GM19025 (cell line): ENCODE measurements around the gene BPIFB2.

Experiments used
- ATAC-seq: cut with Tn5 transposase; IDR thresholded peaks from one replicate; pipeline ENCODE4 v1.9.1; 2021; ENCODE audit warnings: mild to moderate bottlenecking, low read depth, moderate library complexity; ENCODE audit not compliant: unreplicated experiment

The BPIFB2 gene

DNA sequence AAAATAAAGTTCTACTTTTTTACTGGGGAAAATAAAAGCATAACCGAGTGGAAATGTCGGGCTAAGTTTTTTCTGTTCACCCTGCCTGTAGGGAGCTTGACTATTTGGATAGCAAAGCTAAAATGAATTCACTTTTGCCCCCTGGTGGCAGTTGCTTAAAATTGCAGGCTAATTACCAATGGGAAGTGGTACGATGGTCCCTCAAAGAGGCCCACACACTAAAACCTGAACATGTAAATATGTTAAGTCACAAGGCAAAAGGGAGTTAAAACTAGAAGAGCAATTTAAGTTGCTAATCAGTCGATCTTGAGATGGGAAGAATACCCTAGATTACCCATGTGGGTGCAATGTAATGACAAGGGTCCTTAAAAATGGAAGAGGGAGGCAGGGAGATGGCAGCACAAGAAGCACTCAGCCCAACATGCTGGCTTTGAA, 2.4 kb upstream of the BPIFB2 start:
- ATAC-seq = no peak

GRCh38 chr20:33005908-33006775, 1.4 kb upstream of the BPIFB2 start:
- no peak for ATAC-seq

DNA sequence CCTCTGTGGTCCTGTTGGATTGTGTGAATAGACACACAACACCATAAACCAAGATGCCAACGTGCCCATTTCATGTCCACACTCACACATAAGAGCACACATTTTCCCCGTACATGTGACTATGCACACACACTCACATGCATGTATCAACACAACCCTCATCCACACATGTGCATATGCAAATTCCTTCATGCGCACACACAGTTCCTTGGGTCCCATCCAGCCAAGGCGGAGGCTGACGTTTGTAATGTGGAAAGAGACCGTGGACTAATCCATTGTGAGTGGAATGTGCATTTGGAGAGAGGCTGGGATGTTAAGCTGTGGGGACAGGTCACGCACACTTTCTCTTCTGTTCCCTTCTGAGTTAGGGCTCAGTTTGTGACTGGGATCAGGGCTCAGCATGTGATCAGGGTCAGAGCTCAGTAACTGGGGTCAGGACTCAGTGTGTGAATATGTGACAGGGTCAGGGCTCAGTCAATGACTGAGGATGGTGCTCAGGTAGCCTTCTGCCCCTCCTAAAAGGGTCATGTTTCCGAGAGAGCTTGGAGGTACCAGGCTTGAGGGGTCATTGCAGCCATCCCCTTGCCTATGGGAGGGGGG, 628 bp upstream of the BPIFB2 start:
- ATAC-seq = no peak

DNA sequence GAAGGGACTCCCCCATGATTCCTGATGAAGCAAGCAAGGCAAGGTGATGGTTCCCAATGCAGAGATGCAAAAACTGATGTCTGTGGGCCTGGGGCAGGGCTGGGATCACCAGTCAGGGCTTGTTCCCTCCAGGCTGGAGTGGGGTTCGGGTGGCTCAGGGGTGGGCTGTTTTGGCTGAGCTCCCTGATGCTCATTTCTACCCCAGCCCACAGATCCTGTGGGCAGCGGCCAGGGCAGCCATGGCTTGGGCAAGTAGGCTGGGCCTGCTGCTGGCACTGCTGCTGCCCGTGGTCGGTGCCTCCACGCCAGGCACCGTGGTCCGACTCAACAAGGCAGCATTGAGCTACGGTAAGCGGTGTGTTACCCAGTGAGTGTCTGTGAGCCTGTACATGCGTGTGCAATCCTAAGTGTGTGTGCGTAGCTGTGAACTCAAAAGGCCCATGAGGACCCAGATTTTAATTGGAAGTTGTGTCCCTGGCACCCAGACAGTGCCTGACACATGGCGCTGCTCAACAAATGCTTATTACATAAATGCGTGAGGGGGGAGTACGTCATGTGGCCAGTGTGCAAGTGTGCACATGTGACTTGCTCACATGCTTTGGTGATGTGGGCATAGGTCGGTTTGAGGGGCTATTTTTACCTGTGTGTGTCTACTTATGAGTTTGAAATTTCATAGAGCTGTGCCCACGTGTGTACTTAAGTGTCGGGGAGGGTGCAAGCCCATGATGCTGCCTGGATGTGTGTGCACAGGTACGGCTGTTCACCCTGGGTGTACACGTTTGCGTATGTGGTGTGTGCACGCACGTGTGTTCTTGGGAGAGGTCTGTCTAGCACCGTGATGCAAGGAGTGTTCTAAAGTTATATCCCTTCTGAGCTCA, 1.1 kb downstream of the BPIFB2 start:
- ATAC-seq = no peak

DNA sequence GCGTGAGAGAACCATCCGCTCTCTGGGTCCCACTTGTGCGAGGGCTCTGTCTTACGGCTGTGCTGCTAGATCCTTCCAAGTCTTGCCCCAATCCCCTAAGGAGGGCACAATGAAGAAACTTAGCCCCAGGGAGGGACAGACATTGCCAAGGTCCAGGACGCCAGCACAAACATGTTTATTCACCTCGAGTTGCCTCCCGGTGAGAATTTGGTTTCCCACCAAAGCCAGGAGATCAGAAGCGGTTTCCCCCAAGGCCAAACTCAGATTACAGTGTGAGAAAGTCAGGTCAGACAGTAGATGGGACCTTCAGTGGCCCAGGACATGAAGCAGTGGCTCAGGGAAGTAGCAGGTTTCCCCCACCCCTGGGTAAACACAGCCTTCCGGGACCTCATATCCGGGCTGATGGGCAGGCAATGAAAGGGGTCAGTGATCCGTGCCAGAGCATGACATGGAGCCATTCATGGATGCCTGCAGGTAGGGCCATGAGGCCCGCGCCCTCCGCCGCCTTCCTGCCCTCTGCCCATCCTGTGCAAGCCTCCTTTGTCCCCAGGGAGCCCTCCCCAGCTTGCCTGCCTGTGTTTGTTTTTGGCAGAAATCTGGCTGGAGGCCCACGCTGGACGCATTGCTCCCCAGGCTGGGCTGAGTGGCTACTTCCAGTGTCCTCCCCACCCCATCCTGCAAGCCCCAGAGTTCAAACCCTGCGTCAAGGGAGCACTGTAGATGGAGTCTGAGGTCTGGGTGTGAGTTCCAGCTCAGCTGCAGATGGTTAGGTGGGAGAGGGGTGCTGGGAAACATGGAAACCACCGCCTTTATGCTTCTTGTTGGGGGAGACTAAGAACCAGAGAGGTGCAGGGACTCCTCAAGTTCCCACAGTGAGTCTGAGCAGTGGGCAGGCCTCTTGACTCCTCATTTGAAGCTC, 2.0 kb downstream of the BPIFB2 start:
- ATAC-seq = no peak

DNA sequence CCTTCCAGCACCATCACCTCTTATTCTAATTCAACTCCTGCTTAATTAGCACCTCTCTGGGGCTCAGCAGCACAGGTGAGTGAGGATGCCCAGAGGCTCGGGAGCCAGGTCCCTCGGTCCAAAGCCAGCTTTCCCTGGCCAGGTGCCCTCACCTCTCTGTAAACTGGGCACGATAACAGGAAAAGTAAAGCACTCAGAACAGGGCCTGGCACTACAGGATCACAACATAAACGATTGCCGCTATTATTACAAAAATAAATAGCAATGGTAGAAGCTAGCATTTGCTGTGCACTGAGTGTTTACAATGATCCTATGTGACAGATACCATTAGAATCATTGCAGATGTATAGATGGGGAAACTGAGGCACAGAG, 2.6 kb downstream of the BPIFB2 start:
- no peak for ATAC-seq

DNA sequence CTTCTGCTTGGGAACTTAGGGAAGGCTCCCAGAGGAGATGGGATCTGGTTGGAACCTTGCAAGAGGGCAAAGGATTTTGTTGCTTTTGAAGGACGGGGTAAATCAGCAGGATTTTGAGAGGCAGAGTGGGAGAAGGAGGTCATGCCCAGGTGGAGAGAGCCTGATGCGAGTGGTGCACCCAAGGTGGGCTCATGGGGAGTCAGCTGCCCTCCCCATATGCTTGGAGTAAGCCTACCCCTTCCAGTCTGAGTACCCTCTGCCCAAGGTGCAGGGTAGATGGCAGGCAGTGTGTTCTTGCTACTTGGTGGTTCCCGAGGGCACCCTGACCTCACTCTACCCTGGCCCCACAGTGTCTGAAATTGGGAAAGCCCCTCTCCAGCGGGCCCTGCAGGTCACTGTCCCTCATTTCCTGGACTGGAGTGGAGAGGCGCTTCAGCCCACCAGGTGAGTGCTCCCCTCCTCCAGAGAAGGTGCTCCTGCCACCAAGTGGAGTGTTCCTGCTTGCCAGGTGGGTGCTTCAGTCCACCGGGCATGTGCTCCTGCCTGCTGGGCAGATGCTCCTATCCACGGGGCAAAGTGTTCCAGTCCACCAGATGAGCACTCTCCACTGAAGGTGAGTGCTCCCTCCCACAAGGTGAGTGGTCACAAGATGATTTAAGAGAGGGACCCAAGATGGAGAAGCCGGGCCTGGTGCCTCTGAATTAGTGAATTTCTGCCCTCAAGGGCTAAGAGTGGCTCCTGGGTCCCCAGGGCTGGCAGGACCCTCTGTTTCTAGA, 3.4 kb downstream of the BPIFB2 start:
- ATAC-seq = no peak

DNA sequence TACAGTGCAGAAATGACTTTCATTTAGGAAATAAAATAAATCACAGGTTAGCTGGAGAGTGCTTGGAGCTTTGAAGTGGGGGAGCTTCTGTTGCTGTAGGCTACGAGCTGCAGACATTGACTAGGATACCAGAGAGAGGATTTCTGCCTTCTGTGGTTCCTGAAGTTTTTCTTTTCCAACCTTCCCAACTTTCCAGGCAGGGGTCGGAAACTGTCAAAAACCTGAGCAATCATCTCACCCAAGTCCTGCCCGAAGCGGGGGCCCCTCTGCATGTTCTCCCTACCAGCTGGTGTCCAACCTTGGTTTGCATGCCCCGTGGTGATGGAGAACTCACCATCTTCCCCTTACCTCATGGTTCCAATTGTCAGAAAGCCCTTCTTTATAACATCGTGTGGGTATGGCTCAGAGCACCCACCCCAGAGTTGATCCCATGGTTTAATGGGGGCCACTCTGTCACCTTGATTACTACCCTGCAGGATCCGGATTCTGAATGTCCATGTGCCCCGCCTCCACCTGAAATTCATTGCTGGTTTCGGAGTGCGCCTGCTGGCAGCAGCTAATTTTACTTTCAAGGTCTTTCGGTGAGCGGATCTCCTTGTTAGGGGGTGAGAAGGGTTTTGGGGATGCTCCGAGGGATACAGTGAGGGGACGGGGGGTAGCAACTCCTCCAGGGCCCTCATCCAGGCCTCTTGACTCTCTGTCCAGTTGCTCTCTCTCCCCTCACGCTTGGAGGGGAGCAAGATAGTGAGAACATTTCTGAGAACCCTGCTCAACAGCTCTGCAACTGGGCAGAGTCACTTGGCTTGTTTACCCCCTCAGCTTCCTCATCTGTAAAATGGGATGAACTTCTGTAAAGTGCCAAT, 5.1 kb downstream of the BPIFB2 start:
- ATAC-seq = no peak

GRCh38 chr20:33013701-33014326, 6.3 kb downstream of the BPIFB2 start:
- no peak for ATAC-seq

DNA sequence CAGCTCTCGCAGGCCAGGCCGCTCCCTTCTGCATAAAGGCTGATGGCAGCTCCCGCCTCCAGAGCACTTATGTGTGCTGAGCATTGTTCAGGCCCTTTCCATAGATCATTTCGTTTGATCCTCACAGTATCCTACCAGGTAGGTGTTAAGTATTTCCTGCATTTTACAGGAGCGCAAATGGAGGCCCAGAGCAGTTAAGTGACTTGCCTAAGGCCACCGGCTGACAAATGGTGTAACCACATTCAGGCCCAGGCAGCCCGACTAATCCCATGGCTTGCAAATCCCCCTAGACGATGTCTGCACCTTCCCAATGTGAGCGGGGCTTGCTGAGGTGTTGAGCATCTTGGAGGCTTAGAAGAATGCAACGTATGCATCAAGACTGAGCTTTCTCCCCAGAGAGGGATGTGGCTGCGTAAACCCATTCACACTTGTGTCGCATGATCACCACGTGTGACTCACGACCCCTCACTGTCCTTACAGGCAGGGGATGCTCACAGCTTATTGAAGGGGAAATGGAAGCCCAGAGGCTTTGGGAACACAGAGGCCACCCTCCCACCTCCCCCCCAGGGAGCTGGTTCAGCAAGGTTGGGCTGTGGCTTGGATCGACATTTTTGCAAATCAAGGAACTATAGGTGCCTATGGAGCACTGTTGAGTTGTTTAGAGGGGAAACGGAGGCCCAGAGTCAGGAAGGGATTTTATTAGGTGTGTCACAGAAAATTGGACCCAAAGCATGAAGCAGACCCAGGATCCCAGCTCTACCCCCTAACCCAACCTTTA, 7.0 kb downstream of the BPIFB2 start:
- no peak for ATAC-seq

DNA sequence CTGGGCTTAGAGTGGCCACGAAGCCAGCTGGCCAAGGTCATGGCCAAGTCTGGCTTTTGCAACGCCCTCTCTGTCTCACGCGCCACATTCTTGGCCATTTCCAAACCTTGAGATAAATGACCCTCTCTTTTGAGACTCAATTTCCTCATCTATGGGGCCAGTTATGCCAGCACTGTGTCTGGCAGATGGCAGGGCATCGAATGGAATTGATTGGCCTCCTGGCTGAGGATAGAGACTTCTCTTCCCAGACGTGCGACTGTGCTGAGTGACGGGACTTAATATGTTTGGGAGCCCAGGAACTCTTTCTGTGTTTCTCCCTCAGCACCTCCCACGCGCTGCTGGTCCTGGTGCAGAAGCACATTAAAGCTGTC, 7.6 kb downstream of the BPIFB2 start:
- ATAC-seq = no peak

- ATAC-seq = no peak
Observed at GRCh38 chr20:33015700-33016580, 8.4 kb downstream of the BPIFB2 start.

DNA sequence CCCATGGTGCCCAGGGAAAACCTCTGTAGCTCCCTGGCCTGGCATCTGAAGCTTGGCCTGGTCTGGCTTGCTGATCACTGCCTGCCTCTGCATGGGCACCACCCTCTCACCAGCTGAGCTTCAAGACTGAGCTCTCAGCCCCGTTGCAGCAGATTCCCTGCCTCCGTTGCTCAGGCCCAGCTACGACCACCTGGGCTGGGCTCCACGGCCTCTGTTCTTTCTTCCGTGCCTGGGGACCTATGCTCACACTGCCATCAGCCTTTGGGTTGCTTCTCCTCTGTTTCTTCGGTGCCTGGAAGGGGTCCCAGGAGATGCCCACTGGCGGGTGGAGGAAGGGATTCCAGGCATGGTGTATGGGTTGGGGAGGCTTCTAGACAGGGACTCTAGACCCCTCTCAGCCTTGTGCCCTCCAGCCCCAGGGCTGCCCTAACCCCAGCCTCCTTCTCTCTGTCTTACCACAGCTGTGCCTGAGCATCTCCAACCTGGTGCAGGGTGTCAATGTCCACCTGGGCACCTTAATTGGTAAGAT, 9.1 kb downstream of the BPIFB2 start:
- no peak for ATAC-seq

DNA sequence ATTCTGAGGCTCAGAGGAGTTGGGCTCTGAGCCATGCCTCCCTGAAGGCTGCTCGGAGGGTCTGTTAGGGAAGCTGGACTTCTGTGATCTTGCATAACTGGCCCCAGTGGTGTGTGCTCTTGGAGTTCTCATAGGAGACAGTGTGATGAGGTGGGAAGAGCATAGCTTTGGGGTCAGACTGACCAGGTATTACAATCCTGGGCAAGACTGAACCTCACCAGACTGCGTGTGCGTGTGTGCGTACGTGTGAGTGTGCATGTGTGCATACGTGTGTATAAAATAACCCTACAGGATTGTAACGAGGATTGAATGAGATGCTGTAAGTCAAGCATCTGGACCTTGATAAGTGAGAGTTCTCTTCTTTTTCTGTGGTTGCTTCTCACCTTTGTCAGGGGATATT, 10.0 kb downstream of the BPIFB2 start:
- no peak for ATAC-seq

DNA sequence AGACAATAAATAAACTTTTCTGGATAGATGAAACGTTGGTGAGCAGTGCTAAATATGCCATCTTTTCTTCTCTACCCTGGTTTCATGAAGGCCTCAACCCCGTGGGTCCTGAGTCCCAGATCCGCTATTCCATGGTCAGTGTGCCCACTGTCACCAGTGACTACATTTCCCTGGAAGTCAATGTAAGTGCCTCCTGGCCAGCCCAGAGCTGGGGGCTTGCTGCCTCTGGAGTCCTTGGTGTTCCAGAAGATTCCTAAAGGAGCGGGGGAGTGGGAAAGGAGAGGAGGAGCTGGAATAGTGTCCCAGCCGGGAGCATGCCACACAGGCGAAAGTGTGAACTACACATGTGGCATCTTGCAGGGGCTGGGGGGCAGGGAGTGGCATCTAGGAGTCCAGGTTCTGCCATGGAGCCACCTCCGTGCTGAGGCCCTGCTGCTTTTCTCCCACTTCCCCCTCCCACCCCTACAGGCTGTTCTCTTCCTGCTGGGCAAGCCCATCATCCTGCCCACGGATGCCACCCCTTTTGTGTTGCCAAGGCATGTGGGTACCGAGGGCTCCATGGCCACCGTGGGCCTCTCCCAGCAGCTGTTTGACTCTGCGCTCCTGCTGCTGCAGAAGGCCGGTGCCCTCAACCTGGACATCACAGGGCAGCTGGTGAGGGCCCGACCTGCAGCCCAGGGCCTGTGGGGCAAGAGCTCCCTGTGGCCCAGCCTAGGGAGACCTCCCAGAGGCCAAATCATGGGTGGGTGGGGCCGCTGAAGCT, 10.8 kb downstream of the BPIFB2 start:
- ATAC-seq = no peak
